ENCODE results near the gene GTF2I.
"Not testable (repeated sequence)": the region's sequence is repeated elsewhere in the genome, so short reads cannot be mapped to it uniquely, and the experiment has no call there.

GRCh38 chr7:74753921-74754482, 96.5 kb downstream of the GTF2I start:
- TF ChIP-seq, protein P1, sequence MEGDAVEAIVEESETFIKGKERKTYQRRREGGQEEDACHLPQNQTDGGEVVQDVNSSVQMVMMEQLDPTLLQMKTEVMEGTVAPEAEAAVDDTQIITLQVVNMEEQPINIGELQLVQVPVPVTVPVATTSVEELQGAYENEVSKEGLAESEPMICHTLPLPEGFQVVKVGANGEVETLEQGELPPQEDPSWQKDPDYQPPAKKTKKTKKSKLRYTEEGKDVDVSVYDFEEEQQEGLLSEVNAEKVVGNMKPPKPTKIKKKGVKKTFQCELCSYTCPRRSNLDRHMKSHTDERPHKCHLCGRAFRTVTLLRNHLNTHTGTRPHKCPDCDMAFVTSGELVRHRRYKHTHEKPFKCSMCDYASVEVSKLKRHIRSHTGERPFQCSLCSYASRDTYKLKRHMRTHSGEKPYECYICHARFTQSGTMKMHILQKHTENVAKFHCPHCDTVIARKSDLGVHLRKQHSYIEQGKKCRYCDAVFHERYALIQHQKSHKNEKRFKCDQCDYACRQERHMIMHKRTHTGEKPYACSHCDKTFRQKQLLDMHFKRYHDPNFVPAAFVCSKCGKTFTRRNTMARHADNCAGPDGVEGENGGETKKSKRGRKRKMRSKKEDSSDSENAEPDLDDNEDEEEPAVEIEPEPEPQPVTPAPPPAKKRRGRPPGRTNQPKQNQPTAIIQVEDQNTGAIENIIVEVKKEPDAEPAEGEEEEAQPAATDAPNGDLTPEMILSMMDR (IDR thresholded peaks at IDR 0.05): not testable (repeated sequence)
- TF ChIP-seq POLR2A (IDR thresholded peaks at IDR 0.05): not testable (repeated sequence)

Measured in lower leg skin (tissue), 3 donors.